RCC 7860 (cell line): ENCODE data around the gene PLAGL1.

Experiments used
- DNase-seq: peaks from one replicate; pipeline ENCODE4 v3.0.0-alpha.2; 2015; ENCODE audit warnings: low spot score
- FAIRE-seq: peaks from 2 replicates; lab custom pipeline; 2012; peaks lifted over from hg19 to GRCh38; lab: Jason Lieb, UNC

The PLAGL1 gene

DNA sequence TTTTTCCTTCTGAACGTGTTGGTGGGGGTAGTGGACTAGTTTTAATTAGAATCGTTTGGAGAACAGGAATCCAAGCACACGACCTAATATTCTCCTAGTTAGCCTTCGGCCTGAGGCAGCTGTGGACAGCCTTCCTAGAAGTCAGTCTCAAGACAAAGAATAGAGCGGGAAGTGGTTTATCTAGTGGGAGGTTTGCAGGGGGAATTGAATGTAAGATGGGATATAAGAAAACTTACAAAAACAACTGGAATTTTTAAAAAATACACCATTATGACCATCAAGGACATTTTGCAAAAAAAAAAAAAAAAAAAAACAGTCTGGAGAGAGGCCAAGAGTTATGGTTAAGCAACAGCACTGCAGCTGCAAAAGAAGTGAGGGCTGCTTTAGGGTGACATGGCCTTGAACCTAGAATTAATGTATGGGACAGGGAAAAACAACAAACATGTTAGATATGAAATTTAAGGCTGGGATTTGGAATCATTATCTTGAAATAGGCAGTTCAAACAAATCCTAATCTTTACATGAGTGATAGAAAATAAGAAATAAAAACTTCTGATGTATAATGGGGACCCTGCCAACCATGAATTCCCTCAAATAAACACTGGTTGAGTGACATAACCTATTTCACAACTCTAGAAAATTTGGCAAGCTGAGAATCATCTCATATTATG lies 40.2 kb downstream of the PLAGL1 start:
- no peak for DNase-seq
- no peak for FAIRE-seq

DNA sequence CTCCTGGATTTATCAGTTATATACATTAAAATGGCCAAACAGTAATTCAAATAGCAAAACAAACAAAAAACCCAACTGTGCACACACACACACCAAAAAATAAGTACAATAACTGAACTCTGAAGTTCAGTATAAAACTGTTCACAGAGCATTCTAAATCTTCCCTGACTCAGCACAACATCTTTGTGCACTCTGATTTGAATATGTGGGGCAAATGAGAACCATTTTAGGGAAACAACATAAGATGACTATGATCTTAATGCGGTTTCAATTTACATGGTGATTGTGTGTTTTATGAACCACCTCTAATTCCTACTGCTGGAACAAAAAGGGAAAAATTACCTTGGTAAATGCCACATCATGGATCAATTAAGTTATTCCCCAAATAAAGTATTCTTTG lies 41.7 kb downstream of the PLAGL1 start:
- DNase-seq (no peak), FAIRE-seq (no peak)

GRCh38 chr6:143965503-143966171 lies 42.4 kb downstream of the PLAGL1 start:
- DNase-seq (no peak), FAIRE-seq (no peak)

- no peak for DNase-seq
- FAIRE-seq, result no peak
Measured at GRCh38 chr6:143964674-143965081, 43.4 kb downstream of the PLAGL1 start.

DNA sequence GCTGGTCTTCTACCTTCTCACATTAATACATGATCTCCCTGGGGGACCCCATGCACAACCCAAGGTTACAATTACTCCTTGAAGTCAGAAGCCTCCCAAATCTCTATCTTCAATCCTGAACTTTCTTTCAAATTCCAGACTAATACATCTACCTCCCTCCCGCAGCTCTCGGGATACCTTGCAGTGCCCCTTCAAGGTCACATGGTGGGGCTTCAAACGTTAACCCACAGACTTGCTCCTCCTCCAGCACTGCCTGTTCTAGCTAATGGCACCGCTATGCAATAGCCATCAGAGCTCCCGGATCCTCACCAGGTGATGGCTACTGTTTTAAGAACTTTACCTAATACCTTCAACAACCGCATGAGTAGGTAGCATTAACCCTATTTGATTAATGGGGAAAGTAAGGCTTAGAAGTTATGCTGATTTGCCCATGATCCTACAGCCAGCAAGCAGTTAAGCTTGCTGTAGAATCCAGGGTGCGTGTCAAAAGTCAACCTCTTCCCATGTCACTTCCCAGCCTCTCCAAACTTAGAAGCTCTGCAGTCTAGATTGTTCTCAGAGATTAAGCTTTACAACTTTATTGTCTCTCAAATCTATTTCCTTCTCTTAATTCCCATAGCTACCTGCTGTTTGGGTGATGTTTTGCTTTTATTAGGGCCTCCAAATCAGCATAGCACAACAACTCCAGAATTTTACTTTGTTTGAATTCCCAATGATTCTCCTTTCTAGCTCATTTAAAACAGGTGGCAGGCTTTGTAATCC lies 44.7 kb downstream of the PLAGL1 start:
- DNase-seq (no peak), FAIRE-seq (no peak)

DNA sequence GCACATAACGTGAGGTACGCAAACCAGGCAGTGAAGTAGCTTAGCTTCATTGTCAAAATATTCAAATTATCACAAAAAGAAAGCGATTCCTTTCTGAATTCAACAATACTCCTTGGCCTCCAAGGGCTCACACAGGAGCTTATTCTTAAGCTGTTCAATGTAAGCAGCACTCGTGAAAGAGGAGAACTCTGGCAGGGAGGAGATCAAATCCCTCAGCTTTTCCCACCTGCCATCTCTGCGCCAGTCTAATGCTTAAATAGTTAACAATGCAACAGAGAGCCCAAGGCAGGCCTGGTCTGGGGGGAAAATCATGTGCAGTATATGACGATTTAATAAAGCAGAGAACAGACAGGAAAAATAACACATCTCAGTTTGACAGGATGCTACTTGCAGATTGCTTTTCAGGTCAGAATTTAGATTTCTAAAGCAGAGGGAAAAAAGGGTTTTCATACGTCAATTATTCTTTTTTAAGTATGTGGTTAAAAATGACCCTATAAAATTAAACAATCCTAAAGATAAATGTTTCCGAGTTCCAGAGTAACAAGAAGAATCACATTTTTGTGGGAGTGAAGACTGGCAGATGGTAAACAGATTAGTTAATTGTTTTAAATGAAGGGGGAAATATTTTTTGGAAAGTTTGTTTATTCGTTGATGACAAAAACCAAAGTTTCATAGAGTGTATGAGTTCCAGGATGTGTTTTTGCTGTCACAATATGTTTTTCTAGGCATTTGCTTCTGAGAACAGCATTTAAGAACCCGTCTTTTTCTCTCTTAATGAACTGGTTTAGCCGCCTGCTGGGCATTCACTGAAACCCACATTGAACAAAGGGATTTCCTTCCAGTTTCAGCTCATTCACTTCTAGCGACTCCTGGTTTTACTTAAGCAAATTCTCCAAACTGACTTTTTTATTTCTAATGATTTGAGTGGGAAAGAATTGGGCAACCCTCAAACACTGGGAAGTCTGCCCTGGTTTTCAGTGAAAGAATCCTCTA lies 45.9 kb downstream of the PLAGL1 start:
- DNase-seq (no peak), FAIRE-seq (no peak)

- DNase-seq, result no peak
- FAIRE-seq, result no peak
Measured at GRCh38 chr6:143961066-143961465, 47.0 kb downstream of the PLAGL1 start.

GRCh38 chr6:143959927-143960326 lies 48.1 kb downstream of the PLAGL1 start:
- FAIRE-seq, result no peak
- no peak for DNase-seq

- FAIRE-seq (no peak), DNase-seq (no peak)
Measured at GRCh38 chr6:143958839-143959399, 49.1 kb downstream of the PLAGL1 start.

GRCh38 chr6:143957679-143958274 lies 50.3 kb downstream of the PLAGL1 start:
- FAIRE-seq (no peak), DNase-seq (no peak)

DNA sequence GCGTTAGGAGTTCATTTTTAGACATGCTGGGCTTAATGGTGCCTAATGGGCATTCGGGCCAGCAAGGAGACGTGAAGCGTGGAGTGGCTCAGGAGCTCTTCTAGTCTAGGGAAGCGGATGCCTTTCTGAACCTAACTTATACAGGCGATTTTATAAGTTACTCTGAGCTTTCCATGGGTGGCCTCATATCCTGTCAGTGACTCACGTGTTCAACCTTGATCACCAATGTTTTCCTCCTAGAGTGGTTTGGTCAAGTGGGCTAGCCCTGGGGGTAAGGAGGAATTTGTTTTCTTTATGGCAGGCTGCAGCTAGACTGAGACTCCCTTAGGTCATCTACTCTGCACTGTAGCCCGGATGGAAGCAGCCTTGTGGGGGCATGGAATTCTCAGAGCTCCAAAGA lies 52.1 kb downstream of the PLAGL1 start:
- DNase-seq (no peak), FAIRE-seq (no peak)

DNA sequence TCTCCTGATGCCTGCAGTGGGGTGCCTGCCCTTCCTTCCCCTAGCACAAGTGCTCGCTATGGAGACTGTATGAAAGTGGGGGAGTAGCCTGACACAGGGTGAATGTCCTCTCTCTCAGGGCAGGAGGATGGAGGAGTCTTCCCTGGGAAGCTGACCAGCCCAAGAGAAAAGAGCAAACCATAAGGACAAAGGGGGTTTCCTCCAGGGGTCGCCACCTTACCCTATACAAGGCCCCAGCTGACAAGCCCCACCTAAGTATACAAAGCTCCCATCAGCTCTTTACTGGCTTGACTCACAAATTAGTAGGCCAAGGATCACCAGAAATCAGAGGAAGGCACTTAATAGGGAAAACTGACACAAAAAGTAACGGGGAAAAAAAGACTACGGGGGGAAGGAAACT lies 54.1 kb downstream of the PLAGL1 start:
- DNase-seq, result no peak
- FAIRE-seq, result no peak

GRCh38 chr6:143952947-143953701 lies 54.9 kb downstream of the PLAGL1 start:
- FAIRE-seq (no peak), DNase-seq (no peak)

- FAIRE-seq (no peak), DNase-seq (no peak)
Measured at GRCh38 chr6:143952060-143952778, 55.8 kb downstream of the PLAGL1 start.

DNA sequence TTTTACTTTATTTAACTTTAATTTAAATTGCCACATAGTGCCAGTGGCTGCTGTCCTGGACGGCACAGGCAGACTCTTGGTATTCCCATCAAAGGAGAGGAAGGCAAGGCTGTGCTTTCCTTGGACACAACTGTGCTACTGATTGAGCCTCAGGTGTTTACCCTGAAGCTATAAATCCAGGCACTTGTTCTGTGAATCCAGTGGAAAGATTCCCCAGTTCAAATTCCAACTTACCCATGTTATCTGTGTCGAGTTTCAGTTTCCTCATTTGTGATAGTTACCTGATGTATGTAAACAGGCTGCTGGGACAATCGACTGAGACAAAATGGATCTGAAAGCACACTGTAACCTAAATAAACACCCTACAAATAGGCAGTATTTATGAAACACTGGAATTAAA lies 57.2 kb downstream of the PLAGL1 start:
- FAIRE-seq, result no peak

GRCh38 chr6:143949962-143950361 lies 58.1 kb downstream of the PLAGL1 start:
- DNase-seq, result no peak
- no peak for FAIRE-seq

More for the DNA sequence above, 57.2 kb downstream of the PLAGL1 start:
- no peak for DNase-seq

GRCh38 chr6:143949535-143949934 lies 58.5 kb downstream of the PLAGL1 start:
- FAIRE-seq, result no peak
- no peak for DNase-seq

GRCh38 chr6:143948208-143948607 lies 59.9 kb downstream of the PLAGL1 start:
- FAIRE-seq (no peak), DNase-seq (no peak)
